ENCODE data around the gene IQSEC1.

Gene IQSEC1

GRCh38 chr3:13085081-13085845 is 12.0 kb upstream of the IQSEC1 start:
- FAIRE-seq: no peak

DNA sequence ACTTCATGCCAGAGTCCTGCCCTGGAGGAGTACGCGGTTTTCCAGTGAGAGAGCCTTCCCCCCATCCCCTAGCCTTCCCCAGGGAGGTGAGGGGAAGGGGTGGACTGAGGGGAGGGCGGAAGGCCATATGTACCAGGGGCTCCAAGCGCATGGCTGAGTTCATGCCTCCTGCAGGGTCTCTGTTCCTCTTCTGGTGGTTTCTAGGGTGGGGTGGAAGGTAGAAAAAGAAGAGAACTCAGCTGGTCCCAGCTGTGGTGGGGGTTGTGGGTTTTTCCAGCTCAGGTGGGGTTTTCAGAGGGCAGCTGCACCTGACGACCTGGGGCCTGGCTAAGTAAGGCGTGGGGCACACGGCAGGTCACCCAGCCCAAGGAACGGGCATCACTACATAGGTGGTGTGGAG is 10.7 kb upstream of the IQSEC1 start:
- no peak for FAIRE-seq

DNA sequence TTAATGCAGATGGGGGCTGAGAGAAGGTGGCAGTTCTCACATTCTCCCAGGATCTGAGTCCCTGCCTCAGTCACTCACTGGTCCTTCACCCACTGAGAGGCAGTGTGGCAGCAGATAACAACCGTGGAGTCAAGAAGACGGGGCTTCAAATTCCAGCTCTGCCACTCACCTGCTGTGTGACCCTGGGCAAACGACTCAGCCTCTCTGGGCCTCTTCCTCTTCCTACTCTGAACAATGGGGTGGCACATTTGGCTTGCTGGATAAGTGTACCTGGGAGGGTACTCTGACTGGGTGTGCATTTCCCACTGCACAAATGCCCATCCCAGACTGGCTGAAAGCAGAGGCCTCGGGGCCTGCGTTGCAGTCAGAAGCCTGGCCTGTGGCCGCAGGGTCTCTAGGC is 10.0 kb upstream of the IQSEC1 start:
- no peak for FAIRE-seq

GRCh38 chr3:13082677-13083076 is 9.4 kb upstream of the IQSEC1 start:
- FAIRE-seq: no peak

DNA sequence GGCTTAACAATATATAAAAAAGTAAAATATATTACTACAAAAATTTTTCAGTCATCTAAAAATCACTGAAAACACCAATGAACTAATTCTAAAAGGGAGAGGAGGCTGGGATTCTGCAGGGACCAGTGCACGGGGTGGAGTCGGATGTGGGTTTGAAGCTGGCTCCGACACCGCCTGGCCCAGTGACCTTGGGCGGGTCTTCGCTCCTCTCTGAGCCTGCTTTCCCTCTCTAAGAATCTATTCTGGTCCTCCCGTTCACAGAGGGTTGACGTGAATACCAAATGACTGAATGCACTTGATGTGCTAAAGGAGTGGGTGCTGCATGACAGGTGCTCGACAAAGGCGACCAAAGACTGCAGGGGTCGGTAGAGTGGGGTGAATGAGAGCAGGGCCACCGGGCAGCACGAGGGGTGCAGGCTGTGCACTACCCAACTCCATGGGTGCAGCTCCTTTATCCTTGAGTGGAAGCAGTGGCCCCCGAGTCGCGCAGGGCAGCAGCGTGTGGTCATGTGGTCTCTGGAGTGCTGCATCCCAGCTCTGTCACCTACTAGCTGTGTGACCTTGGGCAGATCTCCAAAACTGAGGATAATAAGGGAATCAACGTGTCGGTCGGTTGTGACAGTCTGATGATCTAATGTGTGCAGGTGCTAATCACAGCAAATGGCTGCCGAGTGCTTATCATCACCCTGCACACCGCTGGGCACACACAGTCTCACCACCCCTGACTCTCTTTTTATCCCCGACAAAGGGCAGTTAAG is 8.6 kb upstream of the IQSEC1 start:
- FAIRE-seq: no peak

DNA sequence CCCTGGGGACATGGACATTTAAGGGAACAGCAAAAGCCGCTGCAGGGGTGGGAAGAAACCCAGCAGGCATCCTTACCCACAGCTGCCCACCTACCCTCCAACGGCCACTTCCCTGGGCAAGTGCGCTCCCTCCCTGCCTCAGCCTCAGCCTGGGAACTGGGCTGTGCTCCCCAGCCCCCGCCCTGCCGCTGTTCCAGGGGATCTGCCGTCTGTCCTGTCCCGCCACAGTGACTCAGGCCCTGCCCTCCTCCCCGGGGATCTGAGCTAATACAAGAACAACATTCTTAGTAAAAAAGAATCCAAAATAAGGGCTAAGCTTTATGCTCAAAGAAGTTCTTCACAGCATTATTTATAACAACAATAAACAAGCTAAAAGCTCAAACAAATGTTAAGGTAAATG is 7.4 kb upstream of the IQSEC1 start:
- FAIRE-seq: no peak

GRCh38 chr3:13080026-13080425 is 6.8 kb upstream of the IQSEC1 start:
- FAIRE-seq: no peak

DNA sequence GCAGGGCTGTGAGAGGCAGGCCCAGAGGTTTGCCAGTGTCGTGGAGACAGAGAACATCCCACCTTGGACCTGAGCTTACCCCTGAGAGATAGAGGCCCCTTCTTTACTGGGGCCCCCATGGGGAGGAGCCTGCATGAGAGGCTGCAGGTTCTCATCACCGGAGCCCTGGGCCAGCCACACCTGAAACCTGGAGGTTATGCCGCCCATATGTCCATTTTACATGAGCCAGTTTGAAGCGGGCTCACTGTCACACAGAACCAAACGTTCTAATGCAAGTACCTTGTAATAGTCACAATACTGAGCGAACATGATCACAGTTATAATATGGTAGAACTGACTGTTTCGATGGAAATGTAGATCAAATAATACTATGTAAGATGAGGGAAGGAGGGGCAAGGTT is 6.3 kb upstream of the IQSEC1 start:
- no peak for FAIRE-seq

GRCh38 chr3:13079051-13079450 is 5.8 kb upstream of the IQSEC1 start:
- no peak for FAIRE-seq

GRCh38 chr3:13078163-13078905 is 5.1 kb upstream of the IQSEC1 start:
- FAIRE-seq: no peak

GRCh38 chr3:13077431-13078162 is 4.4 kb upstream of the IQSEC1 start:
- no peak for FAIRE-seq

DNA sequence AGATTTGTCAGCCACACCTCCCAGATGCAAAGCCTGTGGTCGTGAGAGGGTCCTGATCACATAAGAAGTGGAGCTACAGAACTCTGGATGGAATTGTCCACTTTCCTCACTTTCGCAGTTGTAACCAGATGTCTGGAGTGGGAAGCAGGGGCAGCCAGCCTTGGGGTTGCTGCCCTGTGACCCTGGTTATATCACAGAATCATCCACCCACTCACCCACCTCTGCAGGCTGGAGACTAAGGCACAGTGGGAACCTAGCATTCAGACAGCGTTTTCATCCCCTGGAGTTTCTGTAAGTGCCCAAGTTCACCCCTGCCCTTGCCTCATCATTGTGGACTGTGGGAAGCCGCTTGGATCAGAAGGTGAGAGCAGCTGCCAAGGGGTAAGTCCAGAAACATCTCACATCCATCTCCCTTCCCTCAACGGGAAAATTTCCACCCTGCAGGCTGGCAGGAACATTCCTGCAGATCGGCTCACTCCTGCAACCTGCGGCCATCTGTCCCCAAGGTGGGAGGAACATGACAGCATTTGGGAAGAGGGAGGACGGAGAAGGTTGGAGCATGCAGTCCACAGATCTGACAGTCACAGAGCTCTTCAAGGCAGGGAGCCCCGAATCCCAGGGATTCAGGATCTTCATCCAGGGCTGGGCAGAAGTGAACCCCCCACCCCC is 2.9 kb upstream of the IQSEC1 start:
- FAIRE-seq: no peak

DNA sequence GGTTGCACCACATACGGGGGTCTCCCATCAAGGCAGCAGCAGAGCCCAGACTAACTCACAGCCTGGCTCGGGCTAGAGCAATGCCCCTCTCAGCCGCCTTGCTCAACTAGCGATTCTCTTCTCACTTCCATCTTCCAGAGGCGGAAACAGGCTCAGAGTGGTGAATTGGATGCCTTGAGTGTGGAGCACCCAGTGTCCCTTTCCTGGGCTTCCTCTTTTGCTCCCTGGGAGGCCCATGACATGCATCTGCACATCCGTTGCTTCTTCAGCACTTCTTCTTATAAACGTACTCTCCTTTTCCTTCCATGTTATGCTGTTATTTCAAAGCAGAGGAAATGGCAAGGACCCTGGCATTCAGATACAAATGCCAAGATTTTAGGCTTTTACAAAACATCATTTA is 2.1 kb upstream of the IQSEC1 start:
- no peak for FAIRE-seq

- no peak for FAIRE-seq
Observed at GRCh38 chr3:13074006-13074375, 762 bp upstream of the IQSEC1 start.

DNA sequence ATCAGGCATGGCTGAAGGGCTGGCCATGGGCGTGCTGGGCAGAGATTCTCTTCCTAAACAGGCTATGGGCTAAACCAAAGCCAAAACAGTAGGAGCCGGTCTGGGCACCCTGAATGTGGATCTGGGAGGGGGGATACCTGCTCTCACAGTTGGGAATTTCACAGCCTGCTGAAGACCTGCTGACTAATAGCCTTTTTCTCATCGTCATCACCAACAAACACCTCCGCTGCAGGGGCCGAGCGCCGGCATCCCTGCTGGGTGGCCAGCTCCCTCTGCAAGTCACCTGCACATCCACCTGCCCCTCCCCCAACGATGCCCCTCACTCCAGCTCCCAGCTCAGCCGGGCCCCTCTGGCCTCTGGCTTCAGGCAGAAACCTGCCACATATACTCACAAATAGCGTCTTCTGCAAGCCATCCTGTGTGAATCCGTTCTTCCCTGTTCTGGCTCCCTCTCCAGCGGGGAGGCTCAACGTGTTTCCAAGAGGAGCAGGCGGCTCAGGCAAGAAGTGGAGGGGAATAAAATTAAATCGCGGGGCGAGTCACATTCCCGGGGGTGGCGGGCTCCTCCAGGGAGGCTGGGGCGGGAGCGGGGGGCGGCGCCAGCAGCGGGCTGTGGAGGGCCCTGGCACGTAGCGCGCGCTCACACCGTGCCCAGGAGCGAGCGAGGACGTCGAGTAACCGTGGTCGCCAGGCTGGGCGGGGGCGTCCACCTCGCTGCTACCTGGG is 466 bp downstream of the IQSEC1 start:
- FAIRE-seq: no peak

DNA sequence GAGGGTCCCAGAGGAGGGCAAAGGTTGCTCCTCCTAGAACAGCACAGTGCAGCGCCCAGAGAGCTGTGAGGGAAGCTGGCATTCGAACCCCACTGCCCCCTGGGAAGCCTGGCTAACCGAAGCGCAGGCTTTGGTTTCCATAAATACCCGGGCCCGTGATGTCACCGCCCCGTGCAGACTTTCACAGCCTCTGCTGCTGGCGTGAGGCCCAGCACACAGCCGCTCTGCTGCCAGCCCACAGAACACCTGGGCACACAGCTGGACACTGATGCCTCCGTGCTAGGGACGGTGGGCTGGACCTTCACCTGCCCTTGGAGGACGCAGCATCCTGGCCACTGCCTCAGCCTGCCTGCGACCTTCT is 1.0 kb downstream of the IQSEC1 start:
- no peak for FAIRE-seq

DNA sequence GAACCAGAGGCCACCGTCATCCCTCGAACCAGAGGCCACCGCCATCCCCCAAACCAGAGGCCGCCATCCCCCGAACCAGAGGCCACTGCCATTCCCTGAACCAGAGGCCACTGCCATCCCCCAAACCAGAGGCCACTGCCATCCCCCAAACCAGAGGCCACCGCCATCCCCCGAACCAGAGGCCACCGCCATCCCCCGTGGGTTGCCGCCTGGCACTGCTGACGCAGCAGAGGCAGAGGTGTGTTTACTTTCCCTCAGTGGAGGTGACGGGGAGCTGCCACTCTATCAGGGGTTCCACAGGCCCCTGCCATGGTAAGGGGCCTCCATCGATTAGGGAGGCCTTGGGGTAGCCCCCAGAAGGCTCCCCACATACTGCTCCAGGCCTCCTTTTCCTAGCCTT is 1.5 kb downstream of the IQSEC1 start:
- no peak for FAIRE-seq

- no peak for FAIRE-seq
Observed at GRCh38 chr3:13070391-13071070, 2.7 kb downstream of the IQSEC1 start.

- FAIRE-seq: no peak
Observed at GRCh38 chr3:13069495-13069894, 3.7 kb downstream of the IQSEC1 start.

GRCh38 chr3:13068269-13069010 is 4.8 kb downstream of the IQSEC1 start:
- no peak for FAIRE-seq

GRCh38 chr3:13067778-13068177 is 5.5 kb downstream of the IQSEC1 start:
- no peak for FAIRE-seq

All from A204.1 (cell line).